22Rv1 (cell line): ENCODE data around the gene DISP2.
A peak's percentile ranks its signal among the peaks of the same experiment; 100 is the strongest.

ENCODE experiments used
- CTCF ChIP-seq: fragments of 450-650 bp; IDR thresholded peaks from 2 replicates; pipeline ENCODE4 v1.5.1; 2017; ENCODE audit warnings: mild to moderate bottlenecking
- ZFX ChIP-seq: fragments of 450-650 bp; IDR thresholded peaks from 2 replicates; pipeline ENCODE4 v1.6.1; 2017; ENCODE audit warnings: antibody characterized with exemption, borderline replicate concordance

- TF ChIP-seq CTCF (peak; percentile 39), ZFX (no peak)
Measured at GRCh38 chr15:40323239-40323952, 34.6 kb upstream of the DISP2 start, which contains the start of gene INAFM2.
